Coronary artery (tissue), 2 donors: ENCODE measurements around the gene TATDN2.
A peak's percentile ranks its signal among the peaks of the same experiment; 100 is the strongest.

Experiments
- DNase-seq: peaks from one replicate; pipeline ENCODE4 v3.0.0-alpha.2; 2017; ENCODE audit warnings: low spot score
- H3K27ac ChIP-seq, 2 donors: fragments of 200-600 bp; sonication (generic); one replicate each; pipeline ENCODE4 v1.5.1; 2016 to 2019
- H3K4me3 ChIP-seq: fragments of 200-600 bp; sonication (generic); 2 replicates; pipeline ENCODE4 v1.5.1; 2016; ENCODE audit warnings: mild to moderate bottlenecking, moderate library complexity
- CTCF ChIP-seq: fragments of 200-600 bp; sonication (generic); IDR thresholded peaks from one replicate; pipeline ENCODE4 v1.5.1; 2019; ENCODE audit warnings: antibody characterized with exemption

The TATDN2 gene

GRCh38 chr3:10235551-10235950 is 12.7 kb upstream of the TATDN2 start:
- TF ChIP-seq CTCF, result no peak
- H3K4me3 ChIP-seq, result no peak overlapping the region
- no peak overlapping the region for H3K27ac ChIP-seq
- no peak for DNase-seq

- no peak for DNase-seq
- TF ChIP-seq CTCF, result no peak
- Histone ChIP-seq H3K4me3 (no peak overlapping the region), H3K27ac (no peak overlapping the region)
Measured at GRCh38 chr3:10238345-10239183, 9.7 kb upstream of the TATDN2 start.

- H3K4me3 ChIP-seq, result no peak overlapping the region
Measured at GRCh38 chr3:10240799-10241198, 7.5 kb upstream of the TATDN2 start.

GRCh38 chr3:10242182-10243065 is 5.8 kb upstream of the TATDN2 start:
- Histone ChIP-seq H3K4me3 (no peak overlapping the region), H3K27ac (peak overlapping the region in 1 of 2 donors; percentile 22)
- TF ChIP-seq CTCF, result no peak
- DNase-seq, result no peak

More at GRCh38 chr3:10240799-10241198, 7.5 kb upstream of the TATDN2 start:
- no peak for DNase-seq
- TF ChIP-seq CTCF, result no peak
- H3K27ac ChIP-seq, result no peak overlapping the region

- H3K27ac ChIP-seq, result no peak overlapping the region
- no peak for TF ChIP-seq CTCF
- H3K4me3 ChIP-seq, result no peak overlapping the region
- no peak for DNase-seq
Measured at GRCh38 chr3:10244009-10244408, 4.2 kb upstream of the TATDN2 start.

GRCh38 chr3:10245081-10245712 is 3.1 kb upstream of the TATDN2 start:
- DNase-seq, result no peak
- no peak overlapping the region for H3K27ac ChIP-seq
- no peak overlapping the region for H3K4me3 ChIP-seq
- no peak for TF ChIP-seq CTCF
